NCI-H1048 (cell line): Measurements from ENCODE around the gene SLC9A5.
A peak's percentile ranks its signal among the peaks of the same experiment; 100 is the strongest.

Experiments
- DNase-seq: peaks from one replicate; lab custom pipeline; 2025; lab: John Stamatoyannopoulos, UW

Gene SLC9A5

DNA sequence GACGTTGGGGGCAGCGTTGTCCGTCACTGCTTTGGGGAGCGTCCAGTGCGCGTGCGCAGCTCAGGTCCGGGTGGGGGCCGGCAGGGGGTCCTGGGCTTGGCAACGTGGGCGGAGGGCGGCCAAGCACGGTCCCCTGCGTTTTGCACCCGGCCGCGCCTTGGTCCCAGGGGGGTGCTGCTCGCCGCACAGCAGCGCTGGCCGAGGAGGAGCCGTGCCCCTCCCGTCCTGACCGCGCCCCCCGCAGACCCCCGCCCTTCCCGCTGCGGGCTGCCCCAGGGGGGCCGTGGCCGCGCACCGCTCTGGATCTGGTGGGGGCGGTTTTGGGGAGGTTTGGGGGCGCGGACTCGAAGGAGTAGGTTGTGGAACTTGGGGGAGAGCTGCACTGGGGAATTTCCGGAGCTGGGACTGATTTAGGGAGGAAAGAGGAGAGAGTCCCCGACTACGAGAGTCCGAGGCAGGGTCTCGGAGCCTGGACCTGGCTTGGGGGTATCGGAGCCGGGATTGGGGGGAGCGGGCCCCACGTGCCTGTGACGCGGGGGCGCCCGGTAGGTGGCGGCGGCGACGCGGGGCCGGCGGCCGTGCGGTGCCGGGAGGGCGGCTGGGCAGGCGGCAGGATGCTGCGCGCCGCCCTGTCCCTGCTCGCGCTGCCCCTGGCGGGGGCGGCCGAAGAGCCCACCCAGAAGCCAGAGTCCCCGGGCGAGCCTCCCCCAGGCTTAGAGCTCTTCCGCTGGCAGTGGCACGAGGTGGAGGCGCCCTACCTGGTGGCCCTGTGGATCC, at the start of gene SLC9A5:
SLC9A5 (plus strand) TSS at position 579 of the 777 bp plus-strand sequence; CDS start at position 615, 36 bp downstream.
- no peak for DNase-seq

- DNase-seq, result peak; percentile 1
Observed at GRCh38 chr16:67199011-67199807, 49.6 kb upstream of the SLC9A5 start, which contains the start of gene ELMO3. TSS of gene ELMO3 (plus strand) at chr16:67199131. CDS start at chr16:67199327, 196 bp downstream.

DNA sequence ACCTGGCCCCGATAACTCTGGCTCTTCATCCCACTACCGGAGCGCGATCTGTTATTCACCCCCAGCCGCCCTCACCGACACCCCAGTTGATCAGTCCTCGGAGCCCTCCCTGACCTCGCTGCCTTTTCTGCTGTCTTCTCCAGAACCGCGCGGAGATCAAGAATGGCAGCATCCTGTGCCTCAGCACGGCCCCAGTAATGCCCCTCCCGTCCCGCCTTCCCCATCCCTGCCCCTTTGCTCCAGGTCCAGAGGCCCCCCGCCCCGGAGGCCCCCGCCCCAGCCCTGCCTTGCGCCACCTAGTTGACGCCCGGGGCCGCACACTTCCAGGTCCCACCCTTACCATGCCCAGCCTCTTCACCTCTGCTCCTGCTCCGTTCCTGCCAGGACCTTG, 49.0 kb upstream of the SLC9A5 start:
- DNase-seq, result no peak

GRCh38 chr16:67200491-67200890, 48.3 kb upstream of the SLC9A5 start:
- no peak for DNase-seq

GRCh38 chr16:67201411-67202345, 47.1 kb upstream of the SLC9A5 start:
- no peak for DNase-seq

DNA sequence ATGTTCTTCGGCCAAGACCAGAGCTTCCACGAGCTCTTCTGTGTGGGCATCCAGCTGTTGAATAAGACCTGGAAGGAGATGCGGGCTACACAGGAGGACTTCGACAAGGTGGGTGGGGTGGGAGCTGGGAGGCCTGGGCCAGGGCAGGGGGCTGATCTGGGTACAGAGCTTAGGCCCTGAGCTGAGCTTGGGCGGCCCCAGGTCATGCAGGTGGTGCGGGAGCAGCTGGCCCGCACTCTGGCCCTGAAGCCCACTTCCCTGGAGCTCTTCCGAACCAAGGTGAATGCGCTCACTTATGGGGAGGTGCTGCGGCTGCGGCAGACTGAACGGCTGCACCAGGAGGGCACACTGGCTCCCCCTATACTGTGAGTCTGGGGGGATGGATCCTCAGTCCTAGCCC, 46.4 kb upstream of the SLC9A5 start:
- DNase-seq, result no peak

- no peak for DNase-seq
Observed at GRCh38 chr16:67202956-67203493, 45.8 kb upstream of the SLC9A5 start.

- DNase-seq, result no peak
Observed at GRCh38 chr16:67204076-67204475, 44.7 kb upstream of the SLC9A5 start.

- DNase-seq, result no peak
Observed at GRCh38 chr16:67206129-67206837, 42.5 kb upstream of the SLC9A5 start.

DNA sequence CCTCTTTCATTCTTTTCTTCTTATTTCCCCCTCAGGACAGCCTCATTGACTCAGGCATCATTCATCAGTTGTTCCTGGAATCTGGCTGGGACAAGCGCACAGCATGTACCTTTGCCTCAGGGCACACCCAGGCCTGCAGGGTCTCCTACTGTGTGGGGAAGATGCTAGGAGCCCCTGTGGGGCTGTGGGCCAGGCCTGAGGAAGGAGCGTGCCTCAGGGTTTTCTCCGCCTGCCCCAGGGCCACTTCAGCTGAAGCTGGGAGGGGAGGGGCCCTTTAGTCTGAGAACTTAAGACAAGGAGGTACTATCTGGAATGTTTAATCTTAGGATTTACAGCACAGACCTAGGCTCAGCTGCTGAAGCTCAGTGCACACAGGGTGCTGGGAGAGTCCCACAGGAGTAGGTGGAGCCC, 41.9 kb upstream of the SLC9A5 start:
- DNase-seq, result no peak

DNA sequence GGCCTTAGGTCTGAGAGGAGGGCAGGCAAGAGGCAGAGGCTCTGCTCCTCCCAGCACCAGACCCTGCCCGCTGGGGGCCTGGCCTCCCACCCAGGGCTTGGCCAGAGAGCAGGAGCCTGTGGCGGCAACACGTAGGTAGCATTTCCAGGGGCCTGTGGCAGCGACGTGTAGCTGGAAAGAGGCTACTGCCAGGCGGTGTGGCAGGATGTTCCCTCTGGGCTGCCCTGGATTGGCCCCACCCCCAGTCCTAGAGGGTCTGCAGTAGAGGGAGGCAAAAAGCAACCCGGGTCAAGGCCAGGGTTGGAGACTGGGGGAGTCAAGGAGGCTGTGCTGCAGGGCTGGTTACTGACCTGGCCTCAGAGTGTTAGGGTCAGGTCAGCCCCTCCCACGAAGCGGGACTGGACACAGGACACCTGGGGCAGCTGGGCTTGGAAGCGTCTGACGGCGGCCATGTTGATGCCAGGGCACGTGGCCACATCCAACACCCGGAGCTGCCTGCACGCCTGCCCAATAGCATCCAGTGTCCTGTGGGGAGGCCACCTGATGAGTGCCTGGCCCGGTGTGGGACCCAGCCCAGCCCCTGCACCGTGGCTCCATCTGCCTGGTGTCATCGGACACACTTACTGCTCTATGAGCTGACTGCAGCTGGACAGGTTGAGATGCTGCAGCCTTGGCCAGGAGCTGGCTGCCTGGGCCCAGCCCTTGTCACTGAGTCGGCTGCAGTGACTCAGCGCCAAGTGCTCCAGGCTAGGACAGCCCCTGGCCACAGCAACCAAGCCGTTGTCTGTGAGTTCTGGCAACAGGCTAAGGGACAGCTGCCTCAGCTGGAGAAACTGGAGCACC, 41.3 kb upstream of the SLC9A5 start:
- no peak for DNase-seq

DNA sequence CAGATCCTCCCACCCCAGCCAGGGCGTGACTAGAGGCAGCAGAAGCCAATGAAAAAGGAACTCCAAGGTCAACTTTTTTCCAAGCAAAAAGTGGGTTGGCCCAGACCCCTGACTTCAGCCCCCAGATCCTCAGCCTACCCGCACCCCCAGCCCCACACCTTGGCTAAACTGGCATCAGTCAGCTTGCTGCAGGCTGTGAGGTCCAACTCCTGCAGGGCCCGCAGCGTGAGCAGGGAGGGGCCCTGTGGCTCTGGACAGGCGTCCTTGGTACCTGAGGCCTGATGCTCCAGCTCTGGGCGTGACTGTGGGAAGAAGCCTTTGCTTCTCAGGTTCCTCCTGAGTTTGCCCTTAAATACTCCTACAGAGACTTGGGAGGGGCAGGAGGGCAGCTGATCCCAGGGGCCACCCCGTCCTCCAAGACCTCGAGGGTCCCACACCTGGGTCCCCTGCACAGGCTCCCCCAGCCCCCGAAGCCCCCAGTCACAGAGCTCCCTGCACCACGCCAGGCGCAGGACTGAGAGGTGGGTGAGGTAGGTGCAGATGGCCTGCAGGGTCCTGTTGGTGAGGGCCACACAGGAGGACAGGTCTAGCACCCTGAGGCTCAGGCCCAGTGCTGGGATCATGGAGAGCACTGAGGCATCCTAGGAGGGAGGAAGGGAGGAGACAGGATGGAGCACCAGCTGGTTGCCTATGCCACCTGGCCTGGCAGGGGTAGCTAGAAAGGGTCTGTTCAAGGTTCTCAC, 40.5 kb upstream of the SLC9A5 start:
- no peak for DNase-seq

GRCh38 chr16:67209565-67209964, 39.2 kb upstream of the SLC9A5 start:
- no peak for DNase-seq

DNA sequence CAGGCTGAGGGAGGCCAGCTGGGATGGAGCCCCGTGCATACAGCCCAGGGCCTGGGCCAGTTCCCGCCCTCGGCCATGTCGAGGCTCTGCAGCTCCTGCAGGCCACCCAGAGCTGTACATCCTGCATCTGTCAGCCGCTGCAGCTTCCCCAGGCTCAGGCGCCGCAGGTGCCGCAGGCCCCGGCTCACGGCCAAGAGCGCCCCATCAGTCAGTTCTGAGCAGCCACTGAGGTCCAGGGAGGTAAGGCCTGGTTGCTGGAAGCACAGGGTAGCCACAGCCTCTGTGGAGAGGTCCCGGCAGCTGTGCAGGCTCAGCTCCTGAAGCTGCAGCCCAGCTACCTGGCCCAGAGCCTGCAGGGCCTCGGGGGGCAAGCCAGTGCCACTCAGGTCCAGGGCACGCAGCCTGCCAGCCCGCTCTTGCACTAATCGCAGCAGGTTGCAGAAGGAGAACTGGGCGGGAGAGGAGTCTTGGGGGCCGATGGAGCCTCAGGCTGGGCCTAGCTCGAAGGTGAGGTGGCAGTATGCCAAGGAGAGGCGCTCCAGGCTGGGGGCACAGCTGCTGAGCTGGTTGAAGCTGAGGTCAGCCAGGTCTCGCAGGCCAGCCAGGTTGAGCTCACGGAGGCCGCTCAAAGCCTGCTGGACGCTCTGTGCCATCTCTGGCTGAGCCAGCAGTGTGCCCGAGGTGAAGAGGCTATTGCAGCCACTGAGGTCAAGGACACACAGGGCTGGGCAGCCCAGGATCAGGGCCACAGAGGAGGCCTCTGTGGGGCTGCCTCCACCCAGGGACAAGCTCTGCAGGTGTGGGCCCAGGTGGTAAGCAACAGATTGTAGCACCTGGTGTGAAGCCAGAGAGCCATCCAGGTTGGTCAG, 38.5 kb upstream of the SLC9A5 start:
- no peak for DNase-seq

DNA sequence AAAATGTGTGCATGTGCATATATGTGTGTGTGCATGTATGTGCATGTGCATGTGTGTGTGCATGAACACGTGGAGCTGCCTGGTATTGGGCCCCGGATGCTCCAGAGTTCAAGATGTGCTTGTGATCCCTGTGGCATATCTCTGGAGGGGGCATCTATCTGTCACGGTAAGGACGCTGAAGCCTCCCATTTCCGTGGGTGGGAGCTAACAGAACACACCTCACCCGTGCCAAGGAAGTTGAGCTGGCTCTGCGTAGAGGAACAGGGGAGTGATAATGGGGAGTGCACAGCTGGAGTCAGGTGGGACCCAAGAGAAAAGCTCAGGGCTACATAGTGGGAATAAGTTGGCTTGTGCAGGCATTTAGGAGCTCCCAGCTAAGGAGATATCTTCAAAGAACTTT, 37.1 kb upstream of the SLC9A5 start:
- no peak for DNase-seq

- no peak for DNase-seq
Observed at GRCh38 chr16:67212766-67213165, 36.0 kb upstream of the SLC9A5 start.

DNA sequence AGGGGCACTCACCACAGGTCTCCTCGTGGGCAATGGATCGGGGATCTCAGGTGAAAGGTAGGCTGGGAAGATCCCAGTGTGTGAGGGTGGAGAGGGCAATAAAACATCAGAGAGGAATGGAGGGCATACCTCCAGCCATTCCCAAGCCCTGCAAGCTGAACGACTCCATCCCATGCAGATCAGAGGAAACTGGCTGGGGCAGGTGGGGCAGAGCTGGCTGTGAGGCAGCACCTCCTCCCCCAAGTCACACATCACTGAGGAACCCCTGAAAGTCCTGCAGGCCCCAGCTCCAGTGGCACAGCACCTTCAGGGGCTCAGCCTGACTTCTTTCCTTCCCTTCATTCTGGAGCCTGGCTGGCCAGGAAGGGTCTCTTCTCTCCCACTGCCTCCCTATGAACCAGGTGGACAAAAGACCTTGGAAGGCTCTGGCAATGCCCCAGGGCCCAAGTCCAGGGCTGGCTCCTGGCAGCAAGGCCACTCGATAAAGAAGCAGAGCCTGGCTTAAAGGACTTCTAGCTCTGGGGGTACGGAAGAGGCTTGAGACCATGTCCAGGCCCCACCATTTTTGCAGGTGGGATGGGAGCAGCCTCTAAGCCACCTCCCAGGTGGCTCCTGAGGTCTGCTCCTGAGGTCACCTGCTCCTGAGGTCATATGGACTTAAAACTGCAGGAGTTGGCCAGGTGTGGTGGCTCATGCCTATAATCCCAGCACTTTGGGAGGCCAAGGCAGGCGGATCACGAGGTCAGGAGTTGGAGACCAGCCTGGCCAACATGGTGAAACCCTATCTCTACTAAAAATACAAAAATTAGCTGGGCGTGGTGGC, 35.4 kb upstream of the SLC9A5 start:
- DNase-seq, result no peak

DNA sequence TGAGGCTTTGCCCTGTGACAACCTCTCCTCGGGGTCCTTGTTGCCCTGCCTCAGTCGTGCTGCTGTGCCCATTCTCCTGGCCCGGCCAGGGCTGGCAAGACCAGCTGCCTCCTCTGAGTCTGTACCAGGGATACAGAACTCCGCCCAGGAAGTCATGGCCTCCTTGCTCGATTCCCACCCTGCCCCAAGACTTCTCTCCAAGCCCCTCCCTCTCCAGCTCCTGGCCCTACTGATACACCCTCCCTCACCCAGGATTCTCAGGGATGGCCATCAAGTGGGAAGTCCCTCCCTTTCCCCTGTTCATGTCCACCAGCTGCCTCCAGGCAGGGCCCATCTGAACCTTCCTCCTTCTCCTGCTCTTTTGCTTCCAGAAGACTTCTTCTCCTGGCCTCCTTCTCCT, 33.1 kb upstream of the SLC9A5 start:
- no peak for DNase-seq
